ENCODE results near the gene PTBP1. TPM values are rescaled to one million over a fixed set of nuclear protein-coding genes. Genes with fewer than 3 reads are reported as not detected.

PTBP1 gene
- total and polyA plus RNA-seq, 2 of the 13 experiments (the other 11 are each of a cell fraction or from before 2014, with no cell fraction given): 195 to 288 TPM

DNA sequence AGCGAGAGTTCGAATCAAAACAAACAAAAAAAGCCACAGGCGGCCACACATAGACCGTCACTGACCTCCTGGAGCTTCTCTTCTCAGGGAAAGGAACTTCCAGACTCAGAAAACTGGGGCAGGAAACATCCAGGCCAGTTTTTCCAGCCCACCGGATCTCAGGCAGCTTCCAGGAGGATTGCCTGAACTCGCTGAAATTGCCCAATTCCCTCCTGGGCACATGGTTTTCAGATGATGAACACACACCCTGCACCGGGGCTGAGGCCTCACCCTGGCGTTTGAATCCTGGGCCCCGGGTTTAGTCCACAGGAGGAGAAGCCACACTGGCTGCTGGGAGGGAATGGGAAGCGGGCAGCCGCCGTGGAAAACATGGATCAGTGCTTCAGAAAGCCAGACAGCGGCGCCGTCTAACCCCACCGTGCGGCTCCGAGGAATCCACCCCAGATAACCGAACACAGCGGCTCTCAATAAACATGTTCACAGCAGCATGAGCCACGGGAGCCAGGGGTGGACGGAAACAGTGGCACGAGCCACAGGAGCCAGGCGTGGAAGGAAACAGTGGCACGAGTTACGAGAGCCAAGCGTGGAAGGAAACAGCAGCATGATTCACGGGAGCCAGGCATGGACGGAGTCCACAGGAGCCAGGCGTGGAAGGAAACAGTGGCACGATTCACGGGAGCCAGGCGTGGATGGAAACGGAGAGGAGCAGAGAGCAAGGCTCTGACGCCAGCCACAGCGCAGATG is 18.2 kb upstream of the PTBP1 start (continued):
- TF ChIP-seq, protein P1, sequence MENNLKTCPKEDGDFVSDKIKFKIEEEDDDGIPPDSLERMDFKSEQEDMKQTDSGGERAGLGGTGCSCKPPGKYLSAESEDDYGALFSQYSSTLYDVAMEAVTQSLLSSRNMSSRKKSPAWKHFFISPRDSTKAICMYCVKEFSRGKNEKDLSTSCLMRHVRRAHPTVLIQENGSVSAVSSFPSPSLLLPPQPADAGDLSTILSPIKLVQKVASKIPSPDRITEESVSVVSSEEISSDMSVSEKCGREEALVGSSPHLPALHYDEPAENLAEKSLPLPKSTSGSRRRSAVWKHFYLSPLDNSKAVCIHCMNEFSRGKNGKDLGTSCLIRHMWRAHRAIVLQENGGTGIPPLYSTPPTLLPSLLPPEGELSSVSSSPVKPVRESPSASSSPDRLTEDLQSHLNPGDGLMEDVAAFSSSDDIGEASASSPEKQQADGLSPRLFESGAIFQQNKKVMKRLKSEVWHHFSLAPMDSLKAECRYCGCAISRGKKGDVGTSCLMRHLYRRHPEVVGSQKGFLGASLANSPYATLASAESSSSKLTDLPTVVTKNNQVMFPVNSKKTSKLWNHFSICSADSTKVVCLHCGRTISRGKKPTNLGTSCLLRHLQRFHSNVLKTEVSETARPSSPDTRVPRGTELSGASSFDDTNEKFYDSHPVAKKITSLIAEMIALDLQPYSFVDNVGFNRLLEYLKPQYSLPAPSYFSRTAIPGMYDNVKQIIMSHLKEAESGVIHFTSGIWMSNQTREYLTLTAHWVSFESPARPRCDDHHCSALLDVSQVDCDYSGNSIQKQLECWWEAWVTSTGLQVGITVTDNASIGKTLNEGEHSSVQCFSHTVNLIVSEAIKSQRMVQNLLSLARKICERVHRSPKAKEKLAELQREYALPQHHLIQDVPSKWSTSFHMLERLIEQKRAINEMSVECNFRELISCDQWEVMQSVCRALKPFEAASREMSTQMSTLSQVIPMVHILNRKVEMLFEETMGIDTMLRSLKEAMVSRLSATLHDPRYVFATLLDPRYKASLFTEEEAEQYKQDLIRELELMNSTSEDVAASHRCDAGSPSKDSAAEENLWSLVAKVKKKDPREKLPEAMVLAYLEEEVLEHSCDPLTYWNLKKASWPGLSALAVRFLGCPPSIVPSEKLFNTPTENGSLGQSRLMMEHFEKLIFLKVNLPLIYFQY (CRISPR knock-in tag; IDR thresholded peaks at IDR 0.05; ENCODE audit: borderline replicate concordance): peak; percentile 84
- TF ChIP-seq REPIN1 (CRISPR knock-in tag; IDR thresholded peaks at IDR 0.05; ENCODE audit: borderline replicate concordance, low read depth): peak; percentile 23; the same call in 1 of the 2 replicates
- TF ChIP-seq NCOA1 (CRISPR knock-in tag; IDR thresholded peaks at IDR 0.05): no peak
- TF ChIP-seq TEAD3 (CRISPR knock-in tag; optimal IDR thresholded peaks at IDR 0.05; ENCODE audit: borderline replicate concordance): peak; percentile 86
- TF ChIP-seq ZNF703 (CRISPR knock-in tag; IDR thresholded peaks at IDR 0.05; ENCODE audit: borderline replicate concordance): no peak
- no peak for TF ChIP-seq SOX13 (IDR thresholded peaks at IDR 0.05)
- peak in 1 of 2 experiments; percentile 40; a peak in 1 of 4 replicates for TF ChIP-seq SOX13 (CRISPR knock-in tag; conservative IDR thresholded peaks at IDR 0.05 in 1 of 2, IDR thresholded peaks at IDR 0.05 in 1 of 2)
- TF ChIP-seq FOSL2 (CRISPR knock-in tag; IDR thresholded peaks at IDR 0.05): peak; percentile 78
- no peak for TF ChIP-seq ZNF7 (CRISPR knock-in tag; IDR thresholded peaks at IDR 0.05)
- TF ChIP-seq ZNF75D (CRISPR knock-in tag; IDR thresholded peaks at IDR 0.05; ENCODE audit: borderline replicate concordance): no peak
- TF ChIP-seq, protein P2, sequence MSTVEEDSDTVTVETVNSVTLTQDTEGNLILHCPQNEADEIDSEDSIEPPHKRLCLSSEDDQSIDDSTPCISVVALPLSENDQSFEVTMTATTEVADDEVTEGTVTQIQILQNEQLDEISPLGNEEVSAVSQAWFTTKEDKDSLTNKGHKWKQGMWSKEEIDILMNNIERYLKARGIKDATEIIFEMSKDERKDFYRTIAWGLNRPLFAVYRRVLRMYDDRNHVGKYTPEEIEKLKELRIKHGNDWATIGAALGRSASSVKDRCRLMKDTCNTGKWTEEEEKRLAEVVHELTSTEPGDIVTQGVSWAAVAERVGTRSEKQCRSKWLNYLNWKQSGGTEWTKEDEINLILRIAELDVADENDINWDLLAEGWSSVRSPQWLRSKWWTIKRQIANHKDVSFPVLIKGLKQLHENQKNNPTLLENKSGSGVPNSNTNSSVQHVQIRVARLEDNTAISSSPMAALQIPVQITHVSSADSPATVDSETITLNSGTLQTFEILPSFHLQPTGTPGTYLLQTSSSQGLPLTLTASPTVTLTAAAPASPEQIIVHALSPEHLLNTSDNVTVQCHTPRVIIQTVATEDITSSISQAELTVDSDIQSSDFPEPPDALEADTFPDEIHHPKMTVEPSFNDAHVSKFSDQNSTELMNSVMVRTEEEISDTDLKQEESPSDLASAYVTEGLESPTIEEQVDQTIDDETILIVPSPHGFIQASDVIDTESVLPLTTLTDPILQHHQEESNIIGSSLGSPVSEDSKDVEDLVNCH (CRISPR knock-in tag; IDR thresholded peaks at IDR 0.05): no peak
- TF ChIP-seq ZNF746 (CRISPR knock-in tag; IDR thresholded peaks at IDR 0.05): peak; percentile 78
- TF ChIP-seq RELA (CRISPR knock-in tag; IDR thresholded peaks at IDR 0.05): no peak
- TF ChIP-seq SUZ12 (IDR thresholded peaks at IDR 0.05; ENCODE audit: low read depth, low read length): no peak
- TF ChIP-seq HDAC1 (CRISPR knock-in tag; IDR thresholded peaks at IDR 0.05): peak; percentile 75
- no peak for TF ChIP-seq PRMT3 (CRISPR knock-in tag; IDR thresholded peaks at IDR 0.05; ENCODE audit: borderline replicate concordance, low read depth)
- TF ChIP-seq, protein P3, sequence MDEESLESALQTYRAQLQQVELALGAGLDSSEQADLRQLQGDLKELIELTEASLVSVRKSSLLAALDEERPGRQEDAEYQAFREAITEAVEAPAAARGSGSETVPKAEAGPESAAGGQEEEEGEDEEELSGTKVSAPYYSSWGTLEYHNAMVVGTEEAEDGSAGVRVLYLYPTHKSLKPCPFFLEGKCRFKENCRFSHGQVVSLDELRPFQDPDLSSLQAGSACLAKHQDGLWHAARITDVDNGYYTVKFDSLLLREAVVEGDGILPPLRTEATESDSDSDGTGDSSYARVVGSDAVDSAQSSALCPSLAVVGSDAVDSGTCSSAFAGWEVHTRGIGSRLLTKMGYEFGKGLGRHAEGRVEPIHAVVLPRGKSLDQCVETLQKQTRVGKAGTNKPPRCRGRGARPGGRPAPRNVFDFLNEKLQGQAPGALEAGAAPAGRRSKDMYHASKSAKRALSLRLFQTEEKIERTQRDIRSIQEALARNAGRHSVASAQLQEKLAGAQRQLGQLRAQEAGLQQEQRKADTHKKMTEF (CRISPR knock-in tag; IDR thresholded peaks at IDR 0.05): peak; percentile 85
- no peak for TF ChIP-seq MIER2 (CRISPR knock-in tag; IDR thresholded peaks at IDR 0.05)
- TF ChIP-seq, protein P4, sequence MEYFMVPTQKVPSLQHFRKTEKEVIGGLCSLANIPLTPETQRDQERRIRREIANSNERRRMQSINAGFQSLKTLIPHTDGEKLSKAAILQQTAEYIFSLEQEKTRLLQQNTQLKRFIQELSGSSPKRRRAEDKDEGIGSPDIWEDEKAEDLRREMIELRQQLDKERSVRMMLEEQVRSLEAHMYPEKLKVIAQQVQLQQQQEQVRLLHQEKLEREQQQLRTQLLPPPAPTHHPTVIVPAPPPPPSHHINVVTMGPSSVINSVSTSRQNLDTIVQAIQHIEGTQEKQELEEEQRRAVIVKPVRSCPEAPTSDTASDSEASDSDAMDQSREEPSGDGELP (IDR thresholded peaks at IDR 0.05; ENCODE audit: borderline replicate concordance, low read depth): peak; percentile 78; the same call in 1 of the 2 replicates
